ENCODE measurements around the gene FMNL2.

Gene FMNL2

GRCh38 chr2:152301131-152301530 is 33.8 kb upstream of the FMNL2 start:
- H3K23ac ChIP-seq (ENCODE audit: low read depth, low read length, poor library complexity): no peak overlapping the region
- no peak overlapping the region for H2AFZ ChIP-seq (ENCODE audit: low read length)
- H2BK120ac ChIP-seq (ENCODE audit: low read depth, low read length): no peak overlapping the region
- H2BK15ac ChIP-seq (ENCODE audit: low read length): no peak overlapping the region
- H3K4me3 ChIP-seq (ENCODE audit: low read length in 2 of 2): no peak overlapping the region
- H3K9ac ChIP-seq (ENCODE audit: low read depth, low read length, poor library complexity): no peak overlapping the region
- no CpG with 5 or more reads among the region's 3 CpGs for WGBS, 2 donors (ENCODE audit: extremely low coverage in 2 of 2, insufficient read length in 2 of 2, insufficient replicate concordance in 1 of 2)
- no peak overlapping the region for H4K8ac ChIP-seq (ENCODE audit: low read depth, low read length)
- no peak overlapping the region for H2BK12ac ChIP-seq (ENCODE audit: low read length)
- no peak overlapping the region for H3K27ac ChIP-seq (replicated peaks; ENCODE audit: low read length)
- no peaks in the 10 kb centered on the region for H3K27me3 ChIP-seq (ENCODE audit: control insufficient read depth in 3 of 3, insufficient read depth in 3 of 3, low read depth in 1 of 3, low read length in 3 of 3)
- no peaks in the 10 kb centered on the region for H3K79me1 ChIP-seq (ENCODE audit: low read depth, low read length)
- H3K14ac ChIP-seq (ENCODE audit: low read length): no peak overlapping the region
- no peaks in the 10 kb centered on the region for H3K4me1 ChIP-seq (ENCODE audit: control insufficient read depth in 2 of 2, insufficient read depth in 1 of 2, low read depth in 1 of 2, low read length in 2 of 2)
- no peak for DNase-seq (ENCODE audit: low spot score)
- H3K4ac ChIP-seq (ENCODE audit: low read length): no peak overlapping the region
- no peaks in the 10 kb centered on the region for H3K36me3 ChIP-seq (replicated peaks in 1 of 2; ENCODE audit: control insufficient read depth in 2 of 2, insufficient read depth in 2 of 2, low read length in 2 of 2)
- no peak overlapping the region for H2BK5ac ChIP-seq (ENCODE audit: low read length)
- H3K4me2 ChIP-seq (ENCODE audit: insufficient read depth, low read length, poor library complexity, severe bottlenecking): no peak overlapping the region
- no peaks in the 10 kb centered on the region for H3K9me3 ChIP-seq (replicated peaks in 1 of 2; ENCODE audit: control insufficient read depth in 2 of 2, insufficient read depth in 1 of 2, low read depth in 1 of 2, low read length in 2 of 2)
- H4K91ac ChIP-seq (ENCODE audit: low read depth, low read length, poor library complexity): no peak overlapping the region
- H2AK5ac ChIP-seq (ENCODE audit: low read depth, low read length): no peak overlapping the region
- H3K18ac ChIP-seq (ENCODE audit: low read length): no peak overlapping the region

GRCh38 chr2:152303951-152304350 is 31.0 kb upstream of the FMNL2 start:
- no peak overlapping the region for H4K8ac ChIP-seq (ENCODE audit: low read depth, low read length)
- no peaks in the 10 kb centered on the region for H3K79me1 ChIP-seq (ENCODE audit: low read depth, low read length)
- WGBS, 2 donors (ENCODE audit: extremely low coverage in 2 of 2, insufficient read length in 2 of 2, insufficient replicate concordance in 1 of 2): no CpG with 5 or more reads among the region's 2 CpGs
- no peak overlapping the region for H4K91ac ChIP-seq (ENCODE audit: low read depth, low read length, poor library complexity)
- no peak overlapping the region for H2AK5ac ChIP-seq (ENCODE audit: low read depth, low read length)
- no peak for DNase-seq (ENCODE audit: low spot score)
- H3K27me3 ChIP-seq (ENCODE audit: control insufficient read depth in 3 of 3, insufficient read depth in 3 of 3, low read depth in 1 of 3, low read length in 3 of 3): no peaks in the 10 kb centered on the region
- no peak overlapping the region for H3K4me3 ChIP-seq (ENCODE audit: low read length in 2 of 2)
- no peaks in the 10 kb centered on the region for H3K36me3 ChIP-seq (replicated peaks in 1 of 2; ENCODE audit: control insufficient read depth in 2 of 2, insufficient read depth in 2 of 2, low read length in 2 of 2)
- no peak overlapping the region for H2AFZ ChIP-seq (ENCODE audit: low read length)
- no peak overlapping the region for H2BK120ac ChIP-seq (ENCODE audit: low read depth, low read length)
- H3K14ac ChIP-seq (ENCODE audit: low read length): no peak overlapping the region
- H3K18ac ChIP-seq (ENCODE audit: low read length): no peak overlapping the region
- H3K27ac ChIP-seq (replicated peaks; ENCODE audit: low read length): no peak overlapping the region
- H2BK5ac ChIP-seq (ENCODE audit: low read length): no peak overlapping the region
- no peak overlapping the region for H3K9ac ChIP-seq (ENCODE audit: low read depth, low read length, poor library complexity)
- no peaks in the 10 kb centered on the region for H3K9me3 ChIP-seq (replicated peaks in 1 of 2; ENCODE audit: control insufficient read depth in 2 of 2, insufficient read depth in 1 of 2, low read depth in 1 of 2, low read length in 2 of 2)
- H2BK15ac ChIP-seq (ENCODE audit: low read length): no peak overlapping the region
- no peak overlapping the region for H3K4ac ChIP-seq (ENCODE audit: low read length)
- no peak overlapping the region for H2BK12ac ChIP-seq (ENCODE audit: low read length)
- no peak overlapping the region for H3K4me2 ChIP-seq (ENCODE audit: insufficient read depth, low read length, poor library complexity, severe bottlenecking)
- no peaks in the 10 kb centered on the region for H3K4me1 ChIP-seq (ENCODE audit: control insufficient read depth in 2 of 2, insufficient read depth in 1 of 2, low read depth in 1 of 2, low read length in 2 of 2)
- H3K23ac ChIP-seq (ENCODE audit: low read depth, low read length, poor library complexity): no peak overlapping the region

DNA sequence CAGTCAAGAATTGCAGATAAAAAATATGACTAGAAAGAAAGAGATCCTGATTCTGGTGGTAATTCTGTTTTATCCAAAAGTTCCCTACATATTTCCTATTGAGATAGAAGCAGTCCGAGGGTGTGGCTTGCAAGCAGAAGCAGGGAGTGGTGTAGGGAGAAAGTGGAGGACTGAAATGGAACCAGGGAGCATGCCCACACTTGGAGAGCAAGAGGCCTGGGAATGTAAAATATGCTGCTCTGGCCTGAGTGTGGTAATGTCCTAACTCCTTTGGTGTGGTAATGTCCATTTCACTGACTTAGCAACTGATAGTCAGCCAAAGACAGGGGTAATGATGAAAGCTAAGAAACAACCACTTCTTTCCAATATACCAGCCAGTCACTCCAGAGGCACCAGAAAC is 30.1 kb upstream of the FMNL2 start:
- Histone ChIP-seq H3K9me3 (replicated peaks in 1 of 2; ENCODE audit: control insufficient read depth in 2 of 2, insufficient read depth in 1 of 2, low read depth in 1 of 2, low read length in 2 of 2) (no peaks in the 10 kb centered on the region), H3K4me1 (ENCODE audit: control insufficient read depth in 2 of 2, insufficient read depth in 1 of 2, low read depth in 1 of 2, low read length in 2 of 2) (no peaks in the 10 kb centered on the region), H2BK15ac (ENCODE audit: low read length) (no peak overlapping the region), H3K9ac (ENCODE audit: low read depth, low read length, poor library complexity) (no peak overlapping the region), H3K23ac (ENCODE audit: low read depth, low read length, poor library complexity) (no peak overlapping the region), H2AK5ac (ENCODE audit: low read depth, low read length) (no peak overlapping the region), H3K4me2 (ENCODE audit: insufficient read depth, low read length, poor library complexity, severe bottlenecking) (no peak overlapping the region), H3K18ac (ENCODE audit: low read length) (no peak overlapping the region), H2BK12ac (ENCODE audit: low read length) (no peak overlapping the region), H2BK5ac (ENCODE audit: low read length) (no peak overlapping the region), H3K14ac (ENCODE audit: low read length) (no peak overlapping the region), H4K8ac (ENCODE audit: low read depth, low read length) (no peak overlapping the region), H4K91ac (ENCODE audit: low read depth, low read length, poor library complexity) (no peak overlapping the region), H3K27ac (replicated peaks; ENCODE audit: low read length) (no peak overlapping the region), H3K4me3 (ENCODE audit: low read length in 2 of 2) (no peak overlapping the region), H3K27me3 (ENCODE audit: control insufficient read depth in 3 of 3, insufficient read depth in 3 of 3, low read depth in 1 of 3, low read length in 3 of 3) (no peaks in the 10 kb centered on the region), H2BK120ac (ENCODE audit: low read depth, low read length) (no peak overlapping the region), H3K4ac (ENCODE audit: low read length) (no peak overlapping the region), H3K79me1 (ENCODE audit: low read depth, low read length) (no peaks in the 10 kb centered on the region), H3K36me3 (replicated peaks in 1 of 2; ENCODE audit: control insufficient read depth in 2 of 2, insufficient read depth in 2 of 2, low read length in 2 of 2) (no peaks in the 10 kb centered on the region), H2AFZ (ENCODE audit: low read length) (no peak overlapping the region)
- no peak for DNase-seq (ENCODE audit: low spot score)
- WGBS, 2 donors (ENCODE audit: extremely low coverage in 2 of 2, insufficient read length in 2 of 2, insufficient replicate concordance in 1 of 2): no CpG with 5 or more reads among the region's 1 CpG

- Histone ChIP-seq H3K36me3 (replicated peaks in 1 of 2; ENCODE audit: control insufficient read depth in 2 of 2, insufficient read depth in 2 of 2, low read length in 2 of 2) (no peaks in the 10 kb centered on the region), H3K79me1 (ENCODE audit: low read depth, low read length) (no peaks in the 10 kb centered on the region), H3K4me2 (ENCODE audit: insufficient read depth, low read length, poor library complexity, severe bottlenecking) (no peak overlapping the region), H3K27me3 (ENCODE audit: control insufficient read depth in 3 of 3, insufficient read depth in 3 of 3, low read depth in 1 of 3, low read length in 3 of 3) (no peaks in the 10 kb centered on the region), H3K4ac (ENCODE audit: low read length) (no peak overlapping the region), H2AK5ac (ENCODE audit: low read depth, low read length) (no peak overlapping the region), H2BK12ac (ENCODE audit: low read length) (no peak overlapping the region), H2BK120ac (ENCODE audit: low read depth, low read length) (no peak overlapping the region), H3K27ac (replicated peaks; ENCODE audit: low read length) (no peak overlapping the region), H3K4me3 (ENCODE audit: low read length in 2 of 2) (no peak overlapping the region), H4K8ac (ENCODE audit: low read depth, low read length) (no peak overlapping the region), H2AFZ (ENCODE audit: low read length) (no peak overlapping the region), H3K9ac (ENCODE audit: low read depth, low read length, poor library complexity) (no peak overlapping the region), H2BK5ac (ENCODE audit: low read length) (no peak overlapping the region), H4K91ac (ENCODE audit: low read depth, low read length, poor library complexity) (no peak overlapping the region), H3K9me3 (replicated peaks in 1 of 2; ENCODE audit: control insufficient read depth in 2 of 2, insufficient read depth in 1 of 2, low read depth in 1 of 2, low read length in 2 of 2) (no peaks in the 10 kb centered on the region), H3K18ac (ENCODE audit: low read length) (no peak overlapping the region), H3K23ac (ENCODE audit: low read depth, low read length, poor library complexity) (no peak overlapping the region), H2BK15ac (ENCODE audit: low read length) (no peak overlapping the region), H3K14ac (ENCODE audit: low read length) (no peak overlapping the region), H3K4me1 (ENCODE audit: control insufficient read depth in 2 of 2, insufficient read depth in 1 of 2, low read depth in 1 of 2, low read length in 2 of 2) (no peaks in the 10 kb centered on the region)
- WGBS, 2 donors (ENCODE audit: extremely low coverage in 2 of 2, insufficient read length in 2 of 2, insufficient replicate concordance in 1 of 2): no CpG with 5 or more reads among the region's 1 CpG
- no peak for DNase-seq (ENCODE audit: low spot score)
Observed at GRCh38 chr2:152307863-152308262, 27.1 kb upstream of the FMNL2 start.
